GM23338 (cell line): ENCODE results near the gene OLFML3. TPM values are rescaled to one million over a fixed set of nuclear protein-coding genes. Genes with fewer than 3 reads are reported as not detected.

Experiments
- ATAC-seq: fragments of 200-7000 bp; cut with Tn5 transposase; 3 replicates; pipeline ENCODE4 v1.9.1; 2020
- DNase-seq: peaks from one replicate; pipeline ENCODE4 v3.0.0-alpha.2; 2015; ENCODE audit warnings: low spot score
- H2AFZ ChIP-seq: fragments of 200-600 bp; sonication (generic); 2 replicates; pipeline ENCODE4 v1.8.0; 2016; ENCODE audit warnings: antibody characterized with exemption, mild to moderate bottlenecking, moderate library complexity
- H3F3A ChIP-seq: fragments of 200-600 bp; sonication (generic); replicated peaks from 2 replicates; pipeline ENCODE4 v1.8.0; 2017; ENCODE audit warnings: antibody characterized with exemption, mixed run types, low read depth
- H3K27ac ChIP-seq: fragments of 200-600 bp; sonication (generic); 2 replicates; pipeline ENCODE4 v1.6.1; 2016; ENCODE audit warnings: low read depth
- H3K27me3 ChIP-seq: fragments of 200-600 bp; sonication (generic); 2 replicates; pipeline ENCODE4 v1.8.0; 2016; ENCODE audit warnings: mild to moderate bottlenecking, mixed run types, moderate library complexity; ENCODE audit not compliant: insufficient read depth
- H3K36me3 ChIP-seq: fragments of 200-600 bp; sonication (generic); 2 replicates; pipeline ENCODE4 v1.8.0; 2016; ENCODE audit warnings: mild to moderate bottlenecking; ENCODE audit not compliant: insufficient read depth
- H3K4me1 ChIP-seq: fragments of 200-600 bp; sonication (generic); 2 replicates; pipeline ENCODE4 v1.8.0; 2016; ENCODE audit warnings: mild to moderate bottlenecking, moderate library complexity; ENCODE audit not compliant: insufficient read depth
- H3K4me2 ChIP-seq: fragments of 200-600 bp; sonication (generic); 2 replicates; pipeline ENCODE4 v1.7.1; 2017; ENCODE audit warnings: mixed run types
- H3K4me3 ChIP-seq: fragments of 200-600 bp; sonication (generic); 2 replicates; pipeline ENCODE4 v1.6.1; 2016; ENCODE audit warnings: mixed run types
- H3K79me2 ChIP-seq: fragments of 200-600 bp; sonication (generic); replicated peaks from 2 replicates; pipeline ENCODE4 v1.8.0; 2017; ENCODE audit warnings: mild to moderate bottlenecking; ENCODE audit not compliant: insufficient read depth
- H3K9me2 ChIP-seq: fragments of 200-600 bp; sonication (generic); 2 replicates; pipeline ENCODE4 v1.8.0; 2017; ENCODE audit not compliant: insufficient read depth
- H4K20me1 ChIP-seq: fragments of 200-600 bp; sonication (generic); replicated peaks from 2 replicates; pipeline ENCODE4 v1.8.0; 2017; ENCODE audit warnings: mild to moderate bottlenecking; ENCODE audit not compliant: insufficient read depth
- H3K27ac Mint-ChIP-seq: 2 replicates; pipeline ENCODE4 v1.8.0; 2020; ENCODE audit warnings: inconsistent platforms, mild to moderate bottlenecking, moderate library complexity, mixed read lengths
- H3K27me3 Mint-ChIP-seq: 3 replicates; pipeline ENCODE4 v1.8.0; 2022; ENCODE audit warnings: low read depth, mild to moderate bottlenecking, moderate library complexity, mixed read lengths, inconsistent platforms; ENCODE audit not compliant: insufficient read depth, poor library complexity
- H3K36me3 Mint-ChIP-seq: 3 replicates; pipeline ENCODE4 v1.8.0; 2021; ENCODE audit warnings: low read depth, mild to moderate bottlenecking, inconsistent platforms, moderate library complexity, mixed read lengths
- H3K4me1 Mint-ChIP-seq: 3 replicates; pipeline ENCODE4 v1.8.0; 2020; ENCODE audit warnings: mild to moderate bottlenecking, inconsistent platforms, mixed read lengths
- H3K4me3 Mint-ChIP-seq: 3 replicates; pipeline ENCODE4 v1.8.0; 2021; ENCODE audit warnings: moderate library complexity, mild to moderate bottlenecking, inconsistent platforms, mixed read lengths
- H3K9me3 Mint-ChIP-seq: 3 replicates; pipeline ENCODE4 v1.8.0; 2020; ENCODE audit warnings: moderate library complexity, mild to moderate bottlenecking, inconsistent platforms, mixed read lengths
- CREB1 ChIP-seq: fragments of 250-450 bp; sonication (Bioruptor Pico); IDR thresholded peaks from 2 replicates; pipeline ENCODE4 v1.5.0; 2020; ENCODE audit warnings: low read depth, mild to moderate bottlenecking, moderate library complexity
- EZH2 ChIP-seq: fragments of 200-600 bp; sonication (generic); IDR thresholded peaks from one replicate; pipeline ENCODE4 v1.8.0; 2017; ENCODE audit warnings: antibody characterized with exemption, mild to moderate bottlenecking, low read depth; ENCODE audit not compliant: unreplicated experiment
- EZH2phosphoT487 ChIP-seq: fragments of 200-600 bp; sonication (generic); IDR thresholded peaks from one replicate; pipeline ENCODE4 v1.8.1; 2018; ENCODE audit warnings: antibody characterized with exemption; ENCODE audit not compliant: unreplicated experiment
- JUNB ChIP-seq: IDR thresholded peaks from one replicate; pipeline ENCODE4 v1.6.1; 2016; ENCODE audit warnings: antibody characterized with exemption; ENCODE audit not compliant: unreplicated experiment
- NANOG ChIP-seq: IDR thresholded peaks from 2 replicates; pipeline ENCODE4 v1.6.1; 2016; ENCODE audit warnings: antibody characterized with exemption, borderline replicate concordance
- POLR2AphosphoS5 ChIP-seq: IDR thresholded peaks from 2 replicates; pipeline ENCODE4 v1.6.1; 2016; ENCODE audit warnings: antibody characterized with exemption, low read depth
- STAT1 ChIP-seq: IDR thresholded peaks from one replicate; pipeline ENCODE4 v1.6.1; 2016; ENCODE audit warnings: antibody characterized with exemption; ENCODE audit not compliant: unreplicated experiment
- ZNF114 ChIP-seq: fragments of 250-450 bp; sonication (Bioruptor Pico); IDR thresholded peaks from 2 replicates; pipeline ENCODE4 v1.5.0; 2020; ENCODE audit warnings: mild to moderate bottlenecking, moderate library complexity
- ZNF331 ChIP-seq: fragments of 250-450 bp; sonication (Bioruptor Pico); IDR thresholded peaks from 2 replicates; pipeline ENCODE4 v1.5.0; 2020; ENCODE audit warnings: low read depth, mild to moderate bottlenecking, moderate library complexity
- ZNF462 ChIP-seq: fragments of 250-450 bp; sonication (Bioruptor Pico); IDR thresholded peaks from 2 replicates; pipeline ENCODE4 v1.5.0; 2020; ENCODE audit warnings: mild to moderate bottlenecking, moderate library complexity
- polyA plus RNA-seq: library from polyadenylated mRNA; unstranded; fragments of >200 nt; fragmentation: Nextera tagmentation; extraction: Ambion mirVana; gene quantifications from 2 replicates; pipeline ENCODE4 v1.2.1, GENCODE V29; 2016
- total RNA-seq: library from RNA; depleted of rRNA; stranded (reverse); fragments of >200 nt; shearing (Covaris generic); gene quantifications from 2 replicates; pipeline ENCODE4 v1.2.3, GENCODE V29; 2014
- TF ChIP-seq, protein P1 (sequence below): IDR thresholded peaks from 2 replicates; pipeline ENCODE4 v1.6.1; 2016; ENCODE audit warnings: antibody characterized with exemption
- TF ChIP-seq, protein P2 (sequence below): IDR thresholded peaks from one replicate; pipeline ENCODE4 v1.6.1; 2018; ENCODE audit warnings: antibody characterized with exemption; ENCODE audit not compliant: unreplicated experiment
- TF ChIP-seq, protein P3 (sequence below), 2 experiments: fragments of 200-600 bp in 1 of 2; sonication (generic) in 1 of 2; conservative IDR thresholded peaks; 2 replicates each; pipeline versions ENCODE4 v1.5.1 to v1.6.1; 2016 to 2017; ENCODE audit warnings: antibody characterized with exemption in 2 of 2, low read depth in 2 of 2, mild to moderate bottlenecking in 2 of 2, moderate library complexity in 1 of 2

Gene OLFML3
- total and polyA plus RNA-seq, 2 experiments from 2014 or later, result 42.8 to 69.9 TPM

DNA sequence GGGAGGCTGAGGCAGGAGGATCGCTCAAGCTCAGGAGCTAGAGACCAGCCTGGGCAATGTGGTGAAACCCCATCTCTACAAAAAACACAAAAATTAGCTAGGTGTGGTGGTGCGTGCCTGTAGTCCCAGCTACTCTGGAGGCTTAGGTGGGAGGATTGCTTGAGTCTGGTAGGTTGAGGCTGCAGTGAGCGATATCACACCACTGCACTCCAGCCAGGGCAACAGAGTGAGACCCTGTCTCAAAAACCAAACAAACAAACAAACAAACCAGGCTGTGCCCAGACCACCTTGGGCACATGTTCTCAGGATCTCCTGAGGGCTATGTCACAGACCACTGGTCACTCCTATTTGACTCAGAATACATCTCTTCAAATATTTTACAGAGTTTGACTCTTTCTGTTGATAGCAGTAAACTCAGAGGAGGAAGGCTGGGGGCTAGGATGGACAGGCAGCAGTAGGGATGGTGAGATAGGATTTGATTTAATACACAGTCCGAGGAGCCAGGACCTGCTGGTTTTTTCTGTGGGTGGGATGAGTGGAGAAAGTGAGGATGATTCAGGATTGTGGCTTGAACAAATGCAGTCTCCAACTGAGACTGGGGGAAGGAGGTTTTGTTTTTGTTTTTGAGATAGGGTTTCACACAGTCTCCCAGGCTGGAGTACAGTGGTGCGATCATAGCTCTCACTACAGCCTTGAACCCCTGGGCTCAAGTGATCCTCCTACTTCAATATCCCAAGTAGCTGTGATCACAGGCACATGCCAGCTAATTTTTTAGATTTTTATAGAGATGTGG lies 46.5 kb downstream of the OLFML3 start:
- peaks cover 4% of the 10 kb centered on the region; the same call in 2 of the 3 replicates for H3K36me3 Mint-ChIP-seq
- H3K27me3 Mint-ChIP-seq, result peaks cover 11% of the 10 kb centered on the region
- no peak for ATAC-seq
- DNase-seq, result no peak
- Histone ChIP-seq H2AFZ (no peak overlapping the region), H3K4me2 (no peak overlapping the region), H3K9me2 (peaks cover 11% of the 10 kb centered on the region), H3F3A (no peaks in the 10 kb centered on the region), H3K36me3 (no peaks in the 10 kb centered on the region), H4K20me1 (no peaks in the 10 kb centered on the region), H3K4me1 (peaks cover 31% of the 10 kb centered on the region), H3K27me3 (no peaks in the 10 kb centered on the region), H3K27ac (no peak overlapping the region), H3K79me2 (peaks cover 5% of the 10 kb centered on the region; the same call in 1 of the 2 replicates), H3K4me3 (no peak overlapping the region)
- 0 out of 3 replicates have a peak, but pooled peaks cover under 1% of the 10 kb centered on the region for H3K9me3 Mint-ChIP-seq
- peaks cover 32% of the 10 kb centered on the region for H3K4me1 Mint-ChIP-seq
- H3K4me3 Mint-ChIP-seq, result no peak overlapping the region
- TF ChIP-seq CREB1 (CRISPR knock-in tag) (no peak), EZH2 (no peak), ZNF331 (CRISPR knock-in tag) (no peak), NANOG (no peak), ZNF114 (CRISPR knock-in tag) (no peak), EZH2phosphoT487 (no peak), ZNF462 (CRISPR knock-in tag) (no peak), STAT1 (no peak), POLR2AphosphoS5 (no peak), JUNB (no peak)
- TF ChIP-seq, protein P1, sequence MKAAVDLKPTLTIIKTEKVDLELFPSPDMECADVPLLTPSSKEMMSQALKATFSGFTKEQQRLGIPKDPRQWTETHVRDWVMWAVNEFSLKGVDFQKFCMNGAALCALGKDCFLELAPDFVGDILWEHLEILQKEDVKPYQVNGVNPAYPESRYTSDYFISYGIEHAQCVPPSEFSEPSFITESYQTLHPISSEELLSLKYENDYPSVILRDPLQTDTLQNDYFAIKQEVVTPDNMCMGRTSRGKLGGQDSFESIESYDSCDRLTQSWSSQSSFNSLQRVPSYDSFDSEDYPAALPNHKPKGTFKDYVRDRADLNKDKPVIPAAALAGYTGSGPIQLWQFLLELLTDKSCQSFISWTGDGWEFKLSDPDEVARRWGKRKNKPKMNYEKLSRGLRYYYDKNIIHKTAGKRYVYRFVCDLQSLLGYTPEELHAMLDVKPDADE, result no peak
- TF ChIP-seq, protein P2, sequence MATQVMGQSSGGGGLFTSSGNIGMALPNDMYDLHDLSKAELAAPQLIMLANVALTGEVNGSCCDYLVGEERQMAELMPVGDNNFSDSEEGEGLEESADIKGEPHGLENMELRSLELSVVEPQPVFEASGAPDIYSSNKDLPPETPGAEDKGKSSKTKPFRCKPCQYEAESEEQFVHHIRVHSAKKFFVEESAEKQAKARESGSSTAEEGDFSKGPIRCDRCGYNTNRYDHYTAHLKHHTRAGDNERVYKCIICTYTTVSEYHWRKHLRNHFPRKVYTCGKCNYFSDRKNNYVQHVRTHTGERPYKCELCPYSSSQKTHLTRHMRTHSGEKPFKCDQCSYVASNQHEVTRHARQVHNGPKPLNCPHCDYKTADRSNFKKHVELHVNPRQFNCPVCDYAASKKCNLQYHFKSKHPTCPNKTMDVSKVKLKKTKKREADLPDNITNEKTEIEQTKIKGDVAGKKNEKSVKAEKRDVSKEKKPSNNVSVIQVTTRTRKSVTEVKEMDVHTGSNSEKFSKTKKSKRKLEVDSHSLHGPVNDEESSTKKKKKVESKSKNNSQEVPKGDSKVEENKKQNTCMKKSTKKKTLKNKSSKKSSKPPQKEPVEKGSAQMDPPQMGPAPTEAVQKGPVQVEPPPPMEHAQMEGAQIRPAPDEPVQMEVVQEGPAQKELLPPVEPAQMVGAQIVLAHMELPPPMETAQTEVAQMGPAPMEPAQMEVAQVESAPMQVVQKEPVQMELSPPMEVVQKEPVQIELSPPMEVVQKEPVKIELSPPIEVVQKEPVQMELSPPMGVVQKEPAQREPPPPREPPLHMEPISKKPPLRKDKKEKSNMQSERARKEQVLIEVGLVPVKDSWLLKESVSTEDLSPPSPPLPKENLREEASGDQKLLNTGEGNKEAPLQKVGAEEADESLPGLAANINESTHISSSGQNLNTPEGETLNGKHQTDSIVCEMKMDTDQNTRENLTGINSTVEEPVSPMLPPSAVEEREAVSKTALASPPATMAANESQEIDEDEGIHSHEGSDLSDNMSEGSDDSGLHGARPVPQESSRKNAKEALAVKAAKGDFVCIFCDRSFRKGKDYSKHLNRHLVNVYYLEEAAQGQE, result no peak
- TF ChIP-seq, protein P3, sequence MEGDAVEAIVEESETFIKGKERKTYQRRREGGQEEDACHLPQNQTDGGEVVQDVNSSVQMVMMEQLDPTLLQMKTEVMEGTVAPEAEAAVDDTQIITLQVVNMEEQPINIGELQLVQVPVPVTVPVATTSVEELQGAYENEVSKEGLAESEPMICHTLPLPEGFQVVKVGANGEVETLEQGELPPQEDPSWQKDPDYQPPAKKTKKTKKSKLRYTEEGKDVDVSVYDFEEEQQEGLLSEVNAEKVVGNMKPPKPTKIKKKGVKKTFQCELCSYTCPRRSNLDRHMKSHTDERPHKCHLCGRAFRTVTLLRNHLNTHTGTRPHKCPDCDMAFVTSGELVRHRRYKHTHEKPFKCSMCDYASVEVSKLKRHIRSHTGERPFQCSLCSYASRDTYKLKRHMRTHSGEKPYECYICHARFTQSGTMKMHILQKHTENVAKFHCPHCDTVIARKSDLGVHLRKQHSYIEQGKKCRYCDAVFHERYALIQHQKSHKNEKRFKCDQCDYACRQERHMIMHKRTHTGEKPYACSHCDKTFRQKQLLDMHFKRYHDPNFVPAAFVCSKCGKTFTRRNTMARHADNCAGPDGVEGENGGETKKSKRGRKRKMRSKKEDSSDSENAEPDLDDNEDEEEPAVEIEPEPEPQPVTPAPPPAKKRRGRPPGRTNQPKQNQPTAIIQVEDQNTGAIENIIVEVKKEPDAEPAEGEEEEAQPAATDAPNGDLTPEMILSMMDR (conservative IDR thresholded peaks at IDR 0.05; ENCODE audit: low read depth in 2 of 2), result no peak
- no peak overlapping the region for H3K27ac Mint-ChIP-seq
